Measurements from ENCODE around the gene CSTF2T.

GRCh38 chr10:51699145-51699474 is 285 bp downstream of the CSTF2T start:
- TF ChIP-seq EZH2phosphoT487 (conservative IDR thresholded peaks at IDR 0.05; ENCODE audit: low read length) (no peak), CTCF (IDR thresholded peaks at IDR 0.05; ENCODE audit: insufficient read depth, low read length, poor library complexity, severe bottlenecking) (no peak)
